HCT116 (cell line): ENCODE measurements around the gene EPHB3. TPM values are rescaled to one million over a fixed set of nuclear protein-coding genes. Genes with fewer than 3 reads are reported as not detected.

Source experiments
- ATAC-seq: fragments of 200-7000 bp; cut with Tn5 transposase; 2 replicates; pipeline ENCODE4 v1.9.1; 2020; ENCODE audit warnings: mild to moderate bottlenecking, moderate library complexity
- BruUV-seq: library from RNA; stranded (reverse); fragments of 400-500 nt; replicated peaks from 2 replicates; lab custom pipeline; 2021; lab: Mats Ljungman, UMichigan
- CTCF ChIA-PET: fragments of 300-600 bp; sonication (Branson Sonifier 250); formaldehyde crosslinking; loops from one replicate; lab custom pipeline; 2021; ENCODE audit warnings: antibody characterized with exemption; lab: Charles Lee
- POLR2A ChIA-PET: fragments of 300-600, 350-600 bp; sonication (Branson Sonifier 250); formaldehyde crosslinking; loops from one replicate; lab custom pipeline; 2021; ENCODE audit warnings: antibody characterized with exemption; lab: Charles Lee
- RAD21 ChIA-PET, 2 experiments: fragments of 300-600 bp; sonication (Branson Sonifier 250); formaldehyde crosslinking; loops; one replicate each; lab custom pipeline; 2023; ENCODE audit warnings: low total read pairs in 2 of 2; ENCODE audit not compliant: uncharacterized antibody in 2 of 2, unreplicated experiment in 2 of 2, low non-redundant PET in 1 of 2; lab: Charles Lee
- DNase-seq: peaks from one replicate; pipeline ENCODE4 v3.0.0-alpha.2; 2010; ENCODE audit warnings: low read depth, low spot score
- H2AFZ ChIP-seq: fragments of 200-600 bp; shearing (Covaris generic), sonication (generic); 2 replicates; pipeline ENCODE4 v1.6.1; 2017; ENCODE audit warnings: low read depth, mixed run types, mixed read lengths, antibody characterized with exemption, low read length; ENCODE audit not compliant: poor library complexity, severe bottlenecking
- H3K27ac ChIP-seq: 2 replicates; pipeline ENCODE4 v1.5.1; 2012; ENCODE audit warnings: low read depth, low read length
- H3K27me3 ChIP-seq: fragments of 200-600 bp; sonication (generic); 2 replicates; pipeline ENCODE4 v1.6.1; 2016; ENCODE audit warnings: mixed run types, low read length, mixed read lengths; ENCODE audit not compliant: insufficient read depth
- H3K36me3 ChIP-seq, 2 experiments: fragments of 200-500 bp in 1 of 2; fragments of 200-600 bp in 1 of 2; sonication (Bioruptor generic) in 1 of 2; sonication (generic) in 1 of 2; 2 replicates each; pipeline versions ENCODE4 v1.5.1 to v1.6.1; 2014 to 2016; ENCODE audit warnings: low read length in 2 of 2, inconsistent platforms in 1 of 2, mixed read lengths in 1 of 2, mixed run types in 1 of 2; ENCODE audit not compliant: insufficient read depth in 2 of 2, control insufficient read depth in 1 of 2
- H3K4me1 ChIP-seq, 2 experiments: fragments of 200-600 bp in 1 of 2; sonication (generic) in 1 of 2; 2 replicates each; pipeline versions ENCODE4 v1.5.1 to v1.6.1; 2012 to 2017; ENCODE audit warnings: low read length in 2 of 2, inconsistent platforms in 1 of 2, mild to moderate bottlenecking in 1 of 2, mixed read lengths in 1 of 2, mixed run types in 1 of 2, moderate library complexity in 1 of 2; ENCODE audit not compliant: insufficient read depth in 2 of 2, control insufficient read depth in 1 of 2
- H3K4me2 ChIP-seq: fragments of 200-600 bp; sonication (generic); 2 replicates; pipeline ENCODE4 v1.6.1; 2017; ENCODE audit warnings: mixed run types, low read length, mixed read lengths
- H3K4me3 ChIP-seq, 2 experiments: fragments of 200-600 bp in 1 of 2; sonication (generic) in 1 of 2; replicated peaks in 1 of 2; 2 replicates each; pipeline ENCODE4 v1.5.1; 2011 to 2016; ENCODE audit warnings: low read length in 2 of 2, control low read depth in 1 of 2, low read depth in 1 of 2, mild to moderate bottlenecking in 1 of 2, mixed read lengths in 1 of 2, mixed run types in 1 of 2
- H3K79me2 ChIP-seq: fragments of 200-600 bp; sonication (generic); 2 replicates; pipeline ENCODE4 v1.6.1; 2017; ENCODE audit warnings: mild to moderate bottlenecking, mixed run types, low read length, moderate library complexity, mixed read lengths; ENCODE audit not compliant: insufficient read depth
- H3K9ac ChIP-seq: fragments of 200-600 bp; sonication (generic); 2 replicates; pipeline ENCODE4 v1.6.1; 2016; ENCODE audit warnings: low read length, mixed read lengths
- H3K9me2 ChIP-seq: fragments of 200-600 bp; sonication (generic), shearing (Covaris generic); 2 replicates; pipeline ENCODE4 v1.6.1; 2017; ENCODE audit warnings: mixed run types, mild to moderate bottlenecking, moderate library complexity; ENCODE audit not compliant: insufficient read depth
- H3K9me3 ChIP-seq, 2 experiments: fragments of 200-500 bp in 1 of 2; fragments of 200-600 bp in 1 of 2; sonication (Bioruptor generic) in 1 of 2; sonication (generic) in 1 of 2; 2 replicates each; pipeline ENCODE4 v1.6.1; 2014 to 2017; ENCODE audit warnings: low read length in 2 of 2, mixed read lengths in 2 of 2, inconsistent platforms in 1 of 2, low read depth in 1 of 2, mild to moderate bottlenecking in 1 of 2, mixed run types in 1 of 2, moderate library complexity in 1 of 2; ENCODE audit not compliant: control insufficient read depth in 1 of 2, insufficient read depth in 1 of 2
- H4K20me1 ChIP-seq: fragments of 200-600 bp; sonication (generic), shearing (Covaris generic); 2 replicates; pipeline ENCODE4 v1.6.1; 2017; ENCODE audit warnings: mixed run types, mild to moderate bottlenecking, moderate library complexity; ENCODE audit not compliant: insufficient read depth
- CBX3 ChIP-seq: IDR thresholded peaks from 2 replicates; pipeline ENCODE4 v1.6.1; 2012; ENCODE audit warnings: low read depth
- CEBPB ChIP-seq: IDR thresholded peaks from 2 replicates; pipeline ENCODE4 v1.6.1; 2012; ENCODE audit warnings: low read depth
- EZH2 ChIP-seq: fragments of 200-600 bp; sonication (generic); IDR thresholded peaks from 2 replicates; pipeline ENCODE4 v1.6.1; 2017; ENCODE audit warnings: antibody characterized with exemption, mixed run types
- JUND ChIP-seq: IDR thresholded peaks from 2 replicates; pipeline ENCODE4 v1.6.1; 2012
- POLR2A ChIP-seq: IDR thresholded peaks from 2 replicates; pipeline ENCODE4 v1.7.0; 2011; ENCODE audit warnings: borderline replicate concordance; ENCODE audit not compliant: insufficient read depth, insufficient read length; ENCODE audit errors: extremely low read depth
- POLR2AphosphoS5 ChIP-seq: IDR thresholded peaks from 2 replicates; pipeline ENCODE4 v1.6.1; 2011; ENCODE audit warnings: mild to moderate bottlenecking, low read depth, low read length, moderate library complexity
- SIN3A ChIP-seq: IDR thresholded peaks from 2 replicates; pipeline ENCODE4 v1.6.1; 2012; ENCODE audit warnings: low read depth
- SP1 ChIP-seq: IDR thresholded peaks from 2 replicates; pipeline ENCODE4 v1.6.1; 2012; ENCODE audit warnings: low read depth
- ZBTB33 ChIP-seq: IDR thresholded peaks from 2 replicates; pipeline ENCODE4 v1.6.1; 2011; ENCODE audit warnings: mild to moderate bottlenecking, low read length, moderate library complexity; ENCODE audit not compliant: insufficient replicate concordance; ENCODE audit errors: extremely low read depth
- intact Hi-C: fragments of 100-400 bp; cut with micrococcal nuclease; formaldehyde crosslinking; loops from 2 replicates; pipeline ENCODE4 v1.10.0; 2022
- total RNA-seq: library from RNA; stranded (reverse); gene quantifications from one replicate; pipeline ENCODE4 v1.2.1, GENCODE V29; 2021; ENCODE audit not compliant: unreplicated experiment

EPHB3 gene
- total RNA-seq, 1 experiment from 2014 or later: 6.5 TPM

GRCh38 chr3:184592371-184593219 is 31.0 kb downstream of the EPHB3 start:
- H3K4me3 ChIP-seq: no peak overlapping the region
- ATAC-seq (no peak; the same call in 1 of the 2 replicates), DNase-seq (no peak)
- no peak for TF ChIP-seq JUND
- no peak for TF ChIP-seq POLR2A
- TF ChIP-seq SP1: no peak
- TF ChIP-seq CEBPB: no peak
- H3K36me3 ChIP-seq: no peaks in the 10 kb centered on the region
- peaks cover 0 to 4% of the 10 kb centered on the region in 2 experiments; a peak in 1 of 4 replicates for H3K4me1 ChIP-seq
- no peaks in the 10 kb centered on the region; the same call in 1 of the 2 replicates for H3K9me2 ChIP-seq
- CTCF ChIA-PET: no interaction called here
- intact Hi-C loops: no loop called here
- RAD21 ChIA-PET: no interaction called here
- no peak overlapping the region for H2AFZ ChIP-seq
- H3K9me3 ChIP-seq: no peaks in the 10 kb centered on the region
- H4K20me1 ChIP-seq: no peaks in the 10 kb centered on the region
- H3K9ac ChIP-seq: no peak overlapping the region
- no peaks in the 10 kb centered on the region for H3K79me2 ChIP-seq
- POLR2A ChIA-PET: interaction anchor here (1.0 kb wide), 1 partner anchor 31 kb away, joined by 3 read pairs; the partner anchor contains the start of gene EPHB3
- BruUV-seq: no TSS peak
- H3K27me3 ChIP-seq: no peaks in the 10 kb centered on the region
- H3K4me2 ChIP-seq: no peak overlapping the region
- no peak overlapping the region for H3K27ac ChIP-seq

- RAD21 ChIA-PET: no interaction called here
- Histone ChIP-seq H3K36me3 (no peaks in the 10 kb centered on the region), H3K27ac (no peak overlapping the region), H3K79me2 (no peaks in the 10 kb centered on the region), H4K20me1 (no peaks in the 10 kb centered on the region), H2AFZ (no peak overlapping the region), H3K9ac (no peak overlapping the region), H3K4me2 (no peak overlapping the region), H3K4me3 (no peak overlapping the region), H3K27me3 (no peaks in the 10 kb centered on the region), H3K9me3 (no peaks in the 10 kb centered on the region), H3K4me1 (peaks cover 0 to 4% of the 10 kb centered on the region in 2 experiments; a peak in 1 of 4 replicates), H3K9me2 (no peaks in the 10 kb centered on the region; the same call in 1 of the 2 replicates)
- no TSS peak for BruUV-seq
- TF ChIP-seq EZH2 (no peak), SIN3A (no peak), POLR2A (no peak), POLR2AphosphoS5 (no peak), JUND (no peak), ZBTB33 (no peak), CBX3 (no peak)
- CTCF ChIA-PET: no interaction called here
- ATAC-seq (peak; percentile 34; the same call in 1 of the 2 replicates), DNase-seq (no peak)
- intact Hi-C loops: no loop called here
- POLR2A ChIA-PET: interaction anchor here (1.0 kb wide), 1 partner anchor 32 kb away, joined by 3 read pairs; the partner anchor contains the start of gene EPHB3
These were observed 31.8 kb downstream of the EPHB3 start for GRCh38 chr3:184593220-184593927.
